Left renal pelvis (tissue), 4 donors: ENCODE data around the gene CES3. TPM values are rescaled to one million over a fixed set of nuclear protein-coding genes. Genes with fewer than 3 reads are reported as not detected.
"Not testable (repeated sequence)": the region's sequence is repeated elsewhere in the genome, so short reads cannot be mapped to it uniquely, and the experiment has no call there.

Experiments
- DNase-seq, 4 donors: peaks; one replicate each; pipeline ENCODE4 v3.0.0-alpha.2; 2013; ENCODE audit warnings: low read depth in 4 of 4, low spot score in 3 of 4
- polyA plus RNA-seq, 4 donors: library from polyadenylated mRNA; unstranded; fragments of 120-200 nt; gene quantifications; one replicate each; pipeline ENCODE4 v1.2.1, GENCODE V29; 2013; ENCODE audit not compliant: insufficient read length in 4 of 4

The CES3 gene
- polyA plus RNA-seq, 4 donors = 0.74 to 3.5 (median 2.0) TPM

- no peak for DNase-seq
Measured at GRCh38 chr16:66961914-66962313, 848 bp downstream of the CES3 start.

GRCh38 chr16:66964049-66964448, 3.0 kb downstream of the CES3 start:
- DNase-seq = no peak

DNA sequence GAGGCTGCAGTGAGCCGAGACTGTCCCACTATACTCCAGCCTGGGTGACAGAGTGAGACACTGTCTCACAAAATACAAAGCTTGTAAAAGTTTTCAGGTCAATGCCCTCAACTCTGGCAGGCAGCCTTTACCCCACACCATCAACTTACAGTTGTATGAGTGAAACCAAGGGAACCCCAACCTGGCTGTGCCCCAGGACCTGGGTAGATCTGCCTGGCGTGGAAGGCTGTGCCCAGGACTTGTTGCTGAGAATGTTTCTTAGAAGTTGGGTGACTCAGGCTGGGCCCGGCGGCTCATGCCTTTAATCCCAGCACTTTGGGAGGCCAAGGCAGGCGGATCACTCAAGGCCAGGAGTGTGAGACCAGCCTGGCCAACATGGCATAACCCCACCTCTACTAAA, 7.8 kb downstream of the CES3 start:
- DNase-seq = no peak

DNA sequence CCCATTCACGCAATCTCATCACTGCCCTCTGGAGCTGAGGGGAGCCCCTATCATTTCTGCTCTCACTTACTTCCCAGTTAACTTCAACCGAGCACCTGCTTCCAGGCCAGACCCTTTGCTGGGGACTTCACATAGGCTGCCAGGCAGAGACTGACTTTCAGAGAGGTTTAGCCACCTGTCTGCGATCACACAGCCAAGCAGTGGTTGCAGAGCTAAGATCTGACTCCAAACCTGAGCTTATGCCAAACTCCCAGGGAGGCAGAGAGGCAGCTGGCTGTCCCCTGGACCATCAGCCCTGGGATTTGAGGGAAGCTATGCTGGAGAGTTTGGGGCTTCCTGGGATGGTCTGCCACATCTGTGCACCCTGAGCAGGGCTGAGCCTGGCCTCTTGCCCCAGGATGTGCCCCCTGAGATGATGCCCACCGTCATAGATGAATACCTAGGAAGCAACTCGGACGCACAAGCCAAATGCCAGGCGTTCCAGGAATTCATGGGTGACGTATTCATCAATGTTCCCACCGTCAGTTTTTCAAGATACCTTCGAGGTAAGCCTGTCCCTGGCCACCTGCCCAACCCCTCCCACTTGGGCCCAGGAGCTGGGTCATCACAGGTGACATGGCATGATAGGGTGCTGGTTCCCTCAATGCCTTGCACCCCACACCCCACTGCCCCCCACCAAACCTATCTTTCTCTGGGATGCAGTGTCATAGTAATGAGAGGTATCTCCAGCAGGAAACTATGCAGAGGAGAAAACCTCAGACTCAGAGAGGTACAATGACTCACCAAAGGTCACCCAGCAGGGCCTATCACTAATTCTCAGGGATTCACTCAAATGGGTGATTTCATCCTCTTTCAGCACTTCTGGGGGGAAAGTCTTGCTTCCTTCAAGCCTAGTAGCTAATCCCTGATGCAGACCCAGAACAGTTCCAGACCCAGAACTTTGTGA, 10.0 kb downstream of the CES3 start:
- no peak for DNase-seq

DNA sequence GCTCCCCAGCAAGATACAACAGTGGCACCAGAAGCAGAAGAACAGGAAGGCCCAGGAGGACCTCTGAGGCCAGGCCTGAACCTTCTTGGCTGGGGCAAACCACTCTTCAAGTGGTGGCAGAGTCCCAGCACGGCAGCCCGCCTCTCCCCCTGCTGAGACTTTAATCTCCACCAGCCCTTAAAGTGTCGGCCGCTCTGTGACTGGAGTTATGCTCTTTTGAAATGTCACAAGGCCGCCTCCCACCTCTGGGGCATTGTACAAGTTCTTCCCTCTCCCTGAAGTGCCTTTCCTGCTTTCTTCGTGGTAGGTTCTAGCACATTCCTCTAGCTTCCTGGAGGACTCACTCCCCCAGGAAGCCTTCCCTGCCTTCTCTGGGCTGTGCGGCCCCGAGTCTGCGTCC, 11.9 kb downstream of the CES3 start:
- no peak for DNase-seq

- DNase-seq = no peak
Measured at GRCh38 chr16:66973716-66974115, 12.7 kb downstream of the CES3 start.

DNA sequence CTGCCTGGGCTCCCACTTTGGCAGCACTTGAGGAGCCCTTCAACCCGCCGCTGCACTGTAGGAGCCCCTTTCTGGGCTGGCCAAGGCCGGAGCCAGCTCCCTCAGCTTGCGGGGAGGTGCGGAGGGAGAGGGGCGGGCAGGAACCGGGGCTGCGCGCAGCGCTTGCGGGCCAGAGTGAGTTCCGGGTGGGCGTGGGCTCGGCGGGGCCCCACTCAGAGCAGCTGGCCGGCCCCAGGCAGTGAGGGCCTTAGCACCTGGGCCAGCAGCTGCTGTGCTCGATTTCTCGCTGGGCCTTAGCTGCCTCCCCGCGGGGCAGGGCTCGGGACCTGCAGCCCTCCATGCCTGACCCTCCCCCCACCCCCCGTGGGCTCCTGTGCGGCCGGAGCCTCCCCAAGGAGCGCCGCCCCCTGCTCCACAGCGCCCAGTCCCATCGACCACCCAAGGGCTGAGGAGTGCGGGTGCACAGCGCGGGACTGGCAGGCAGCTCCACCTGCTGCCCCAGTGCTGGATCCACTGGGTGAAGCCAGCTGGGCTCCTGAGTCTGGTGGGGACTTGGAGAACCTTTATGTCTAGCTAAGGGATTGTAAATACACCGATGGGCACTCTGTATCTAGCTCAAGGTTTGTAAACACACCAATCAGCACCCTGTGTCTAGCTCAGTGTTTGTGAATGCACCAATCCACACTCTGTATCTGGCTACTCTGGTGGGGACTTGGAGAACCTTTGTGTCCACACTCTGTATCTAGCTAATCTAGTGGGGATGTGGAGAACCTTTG, 13.3 kb downstream of the CES3 start:
- not testable (repeated sequence) for DNase-seq

DNA sequence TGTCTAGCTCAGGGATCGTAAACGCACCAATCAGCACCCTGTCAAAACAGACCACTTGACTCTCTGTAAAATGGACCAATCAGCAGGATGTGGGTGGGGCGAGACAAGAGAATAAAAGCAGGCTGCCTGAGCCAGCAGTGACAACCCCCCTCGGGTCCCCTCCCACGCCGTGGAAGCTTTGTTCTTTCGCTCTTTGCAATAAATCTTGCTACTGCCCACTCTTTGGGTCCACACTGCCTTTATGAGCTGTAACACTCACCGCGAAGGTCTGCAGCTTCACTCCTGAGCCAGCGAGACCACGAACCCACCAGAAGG, 13.8 kb downstream of the CES3 start:
- DNase-seq = not testable (repeated sequence)

DNA sequence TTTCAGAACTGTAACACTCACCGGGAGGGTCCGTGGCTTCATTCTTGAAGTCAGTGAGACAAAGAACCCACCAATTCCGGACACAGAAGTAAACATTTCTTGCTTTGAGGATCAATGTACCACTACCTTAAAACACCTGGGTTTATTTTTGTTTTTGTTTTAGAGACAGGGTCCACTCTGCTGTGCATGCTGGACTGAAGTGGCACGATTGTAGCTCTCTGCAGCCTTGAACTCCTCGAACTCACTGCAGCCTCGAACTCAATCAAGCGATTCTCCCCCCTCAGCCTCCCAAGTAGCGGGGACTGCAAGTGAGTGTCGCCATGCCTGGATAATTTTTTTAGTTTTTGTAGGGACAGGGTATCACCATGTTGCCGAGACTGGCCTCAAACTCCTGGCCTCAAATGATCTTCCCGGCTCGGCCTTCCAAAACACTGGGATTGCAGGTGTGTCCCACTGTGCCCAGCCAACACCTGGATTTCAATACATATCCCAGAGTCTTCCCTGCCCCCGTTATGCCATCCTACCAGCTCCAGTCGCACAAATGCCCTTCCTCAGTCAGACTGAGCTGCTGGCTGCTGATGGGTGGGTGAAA, 14.3 kb downstream of the CES3 start:
- DNase-seq = no peak

- no peak for DNase-seq
Measured at GRCh38 chr16:66976746-66977145, 15.7 kb downstream of the CES3 start.

DNA sequence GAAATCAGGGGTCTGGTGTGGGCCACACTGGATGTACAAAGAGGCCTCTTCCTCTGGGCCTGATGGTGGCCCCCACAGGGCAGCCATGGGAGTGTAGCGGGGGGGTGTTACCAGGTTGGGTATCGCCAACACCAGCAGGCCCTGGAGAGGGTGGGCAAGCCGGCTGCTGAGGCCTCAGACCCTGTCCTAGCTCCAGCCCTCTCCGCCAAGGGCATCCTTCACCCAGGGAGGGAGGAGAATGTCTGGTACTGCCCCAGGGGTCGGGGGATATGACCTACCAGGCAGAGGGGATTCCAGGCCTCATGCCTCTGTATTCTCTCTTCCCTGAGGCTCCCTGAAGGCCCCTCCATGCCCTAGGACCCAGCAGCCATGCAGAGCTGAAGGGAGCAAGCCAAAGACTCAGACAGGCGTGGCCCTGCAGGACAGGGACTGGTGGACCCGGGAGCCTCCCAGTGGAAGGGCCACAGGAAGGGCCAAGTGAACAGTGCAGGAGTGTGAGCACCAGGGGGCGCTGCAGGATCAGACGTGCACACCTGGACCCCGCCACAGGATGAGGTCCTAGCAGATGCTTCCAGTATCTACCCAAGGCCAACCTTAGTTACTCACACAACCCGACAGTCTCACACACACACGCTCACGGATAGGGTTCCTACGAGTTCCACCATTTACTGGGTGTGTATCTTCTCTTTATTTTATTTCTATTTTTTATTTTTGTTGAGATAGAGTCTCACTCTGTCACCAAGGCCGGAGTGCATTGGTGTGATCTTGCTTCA, 16.5 kb downstream of the CES3 start:
- peak in 2 of 4 donors; percentile 46 to 53 for DNase-seq

- DNase-seq = no peak
Measured at GRCh38 chr16:66979011-66979717, 18.1 kb downstream of the CES3 start.

DNA sequence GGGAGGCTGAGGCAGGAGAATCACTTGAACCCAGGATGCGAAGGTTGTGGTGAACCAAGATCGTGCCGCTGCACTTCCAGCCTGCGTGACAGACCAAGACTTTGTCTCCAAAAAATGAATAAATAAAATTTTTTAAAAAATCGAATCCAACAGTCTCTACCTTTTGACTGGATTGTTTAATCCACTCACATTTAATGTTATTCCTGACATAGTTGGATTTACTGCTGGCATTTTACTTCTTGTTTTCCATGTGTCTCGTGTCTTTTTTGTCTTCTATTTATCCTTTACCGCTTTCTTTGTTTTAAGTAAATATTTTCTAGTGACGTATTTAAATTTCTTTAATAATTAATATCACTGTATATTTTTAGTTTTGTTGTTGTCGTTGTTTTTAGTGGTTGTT, 22.0 kb downstream of the CES3 start:
- no peak for DNase-seq

GRCh38 chr16:66984892-66985311, 23.8 kb downstream of the CES3 start:
- no peak for DNase-seq

- DNase-seq = no peak
Measured at GRCh38 chr16:66986559-66986958, 25.5 kb downstream of the CES3 start.

DNA sequence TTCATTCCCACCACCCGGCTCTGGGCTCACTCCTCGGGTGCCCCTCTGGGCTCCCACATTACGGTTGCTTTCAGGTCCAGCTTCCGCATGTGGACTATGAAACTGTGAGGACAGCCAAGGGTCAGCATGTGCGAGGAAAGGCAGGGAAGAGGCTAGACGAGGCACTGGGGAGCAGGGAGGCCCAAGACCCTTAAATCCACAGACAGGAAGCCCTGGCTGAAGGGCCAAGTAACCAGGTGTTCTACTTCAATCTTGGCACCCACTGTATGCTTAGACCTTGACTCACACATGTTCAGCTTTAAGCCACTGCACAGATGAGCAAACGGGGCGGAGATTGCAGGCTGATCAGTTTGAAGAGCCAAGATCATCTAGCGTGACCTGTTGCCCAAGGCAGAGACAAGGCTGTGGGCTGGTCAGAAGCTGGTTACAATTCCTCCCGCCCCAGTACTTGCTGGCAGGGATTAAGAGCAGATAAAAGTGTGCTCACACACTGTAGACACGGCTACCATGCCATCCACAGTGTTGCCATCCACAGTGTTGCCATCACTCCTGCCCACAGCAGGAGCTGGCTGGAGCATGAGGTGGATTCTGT, 27.2 kb downstream of the CES3 start, which contains the start of gene CES4A:
Gene CES4A, plus strand, starts transcription at position 393 of the 592 bp plus-strand sequence. Its CDS starts 184 bp downstream, at position 577.
- DNase-seq = no peak

DNA sequence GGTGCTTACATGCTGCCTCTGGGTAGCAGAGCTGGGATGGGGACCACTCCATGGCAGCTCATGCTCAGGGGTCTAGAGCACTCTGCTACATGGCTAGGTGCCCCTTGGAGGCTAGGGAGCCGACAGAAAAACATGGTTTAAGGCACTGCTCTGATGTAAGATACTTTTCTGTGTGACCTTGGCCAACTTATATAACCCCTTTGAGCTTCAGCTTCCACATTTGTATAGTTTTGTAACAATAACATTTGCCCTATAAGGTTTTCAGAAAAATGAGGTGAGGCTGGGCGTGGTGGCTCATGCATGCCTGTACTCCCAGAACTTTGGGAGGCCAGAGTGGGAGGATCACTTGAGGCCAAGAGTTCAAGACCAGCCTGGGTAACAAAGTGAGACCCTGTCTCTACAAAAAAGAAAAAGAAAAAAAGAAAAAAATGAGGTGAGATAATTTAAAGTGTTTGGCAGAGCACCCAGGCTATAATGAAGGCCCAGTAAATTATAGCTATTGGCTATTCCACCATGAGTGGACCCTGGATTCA, 30.5 kb downstream of the CES3 start:
- no peak for DNase-seq

GRCh38 chr16:66993558-66993957, 32.5 kb downstream of the CES3 start:
- DNase-seq = not testable (repeated sequence)

- no peak for DNase-seq
Measured at GRCh38 chr16:66996324-66996982, 35.4 kb downstream of the CES3 start.
